Tibial artery (tissue), 4 donors: Measurements from ENCODE around the gene FAM78A.

Source experiments
- DNase-seq, 2 donors: peaks; one replicate each; pipeline ENCODE4 v3.0.0-alpha.2; 2019
- H3K27ac ChIP-seq, 2 donors: fragments of 200-600 bp; sonication (generic) in 1 of 2; 1 replicate in 1 of 2; 2 replicates in 1 of 2; pipeline ENCODE4 v1.5.1; 2018 to 2019; ENCODE audit warnings: mild to moderate bottlenecking in 1 of 2
- H3K27me3 ChIP-seq, 2 donors: fragments of 200-600 bp; sonication (generic) in 1 of 2; one replicate each; pipeline versions ENCODE4 v1.5.1 to v1.6.0; 2016 to 2019
- H3K36me3 ChIP-seq, 3 donors: fragments of 200-600 bp; sonication (generic) in 2 of 3; one replicate each; pipeline ENCODE4 v1.5.1; 2016 to 2019; ENCODE audit warnings: mild to moderate bottlenecking in 2 of 3
- H3K4me1 ChIP-seq, 4 donors: fragments of 200-600 bp; sonication (generic) in 2 of 4; 1 replicate in 3 of 4; 2 replicates in 1 of 4; pipeline ENCODE4 v1.5.1; 2016 to 2019
- H3K4me3 ChIP-seq, 2 donors: fragments of 200-600 bp; sonication (generic) in 1 of 2; 1 replicate in 1 of 2; 2 replicates in 1 of 2; pipeline ENCODE4 v1.5.1; 2018 to 2019; ENCODE audit warnings: mild to moderate bottlenecking in 2 of 2
- H3K9me3 ChIP-seq, 3 donors: fragments of 200-600 bp; sonication (generic) in 1 of 3; one replicate each; pipeline ENCODE4 v1.5.1; 2016 to 2019
- intact Hi-C: fragments of 100-400 bp; cut with DNase I; formaldehyde crosslinking; loops from one replicate; pipeline ENCODE4 v1.15.0; 2023; ENCODE audit warnings: low total_unique reads
- TF ChIP-seq, protein P1 (sequence below), 2 experiments: fragments of 200-600 bp in 1 of 2; fragments of 450-650 bp in 1 of 2; IDR thresholded peaks; one replicate each; pipeline ENCODE4 v1.5.1; 2017 to 2019; ENCODE audit warnings: antibody characterized with exemption in 2 of 2, mild to moderate bottlenecking in 1 of 2, moderate library complexity in 1 of 2

The FAM78A gene

DNA sequence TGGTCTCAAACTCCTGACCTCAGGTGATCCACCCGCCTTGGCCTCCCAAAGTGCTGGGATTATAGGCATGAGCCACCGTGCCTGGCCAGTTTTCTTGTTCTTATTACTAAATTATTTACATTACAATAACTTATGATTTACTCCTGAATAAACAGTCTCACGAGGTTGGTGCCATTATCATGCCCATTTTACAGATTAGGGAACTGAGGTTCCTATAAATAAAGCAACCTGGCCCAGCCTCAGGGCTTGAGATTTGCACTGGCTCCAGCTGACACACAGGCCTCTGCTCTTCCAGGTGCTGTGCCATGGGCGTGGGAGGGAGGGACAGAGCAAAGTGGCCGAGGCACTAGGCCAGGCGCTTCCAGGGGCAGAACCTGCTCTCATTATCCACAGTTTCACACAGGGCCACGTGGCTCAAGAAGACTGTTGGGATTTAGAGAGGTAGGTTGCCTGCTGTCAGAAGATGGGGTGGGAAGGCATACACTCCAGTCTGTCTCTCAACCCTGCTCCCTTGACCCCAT is 15.5 kb upstream of the FAM78A start:
- H3K9me3 ChIP-seq = no peaks in the 10 kb centered on the region
- H3K36me3 ChIP-seq = peaks cover 0 to 11% (median 9%) of the 10 kb centered on the region in 3 donors

GRCh38 chr9:131290767-131291370 is 14.6 kb upstream of the FAM78A start:
- Histone ChIP-seq H3K36me3 (peaks cover 0 to 11% (median 9%) of the 10 kb centered on the region in 3 donors), H3K27me3 (no peaks in the 10 kb centered on the region), H3K4me1 (peaks cover 0 to 30% (median 15%) of the 10 kb centered on the region in 4 donors), H3K9me3 (no peaks in the 10 kb centered on the region), H3K4me3 (peak overlapping the region; percentile 54 to 60), H3K27ac (peak overlapping the region; percentile 61 to 85)
- TF ChIP-seq, protein P1, sequence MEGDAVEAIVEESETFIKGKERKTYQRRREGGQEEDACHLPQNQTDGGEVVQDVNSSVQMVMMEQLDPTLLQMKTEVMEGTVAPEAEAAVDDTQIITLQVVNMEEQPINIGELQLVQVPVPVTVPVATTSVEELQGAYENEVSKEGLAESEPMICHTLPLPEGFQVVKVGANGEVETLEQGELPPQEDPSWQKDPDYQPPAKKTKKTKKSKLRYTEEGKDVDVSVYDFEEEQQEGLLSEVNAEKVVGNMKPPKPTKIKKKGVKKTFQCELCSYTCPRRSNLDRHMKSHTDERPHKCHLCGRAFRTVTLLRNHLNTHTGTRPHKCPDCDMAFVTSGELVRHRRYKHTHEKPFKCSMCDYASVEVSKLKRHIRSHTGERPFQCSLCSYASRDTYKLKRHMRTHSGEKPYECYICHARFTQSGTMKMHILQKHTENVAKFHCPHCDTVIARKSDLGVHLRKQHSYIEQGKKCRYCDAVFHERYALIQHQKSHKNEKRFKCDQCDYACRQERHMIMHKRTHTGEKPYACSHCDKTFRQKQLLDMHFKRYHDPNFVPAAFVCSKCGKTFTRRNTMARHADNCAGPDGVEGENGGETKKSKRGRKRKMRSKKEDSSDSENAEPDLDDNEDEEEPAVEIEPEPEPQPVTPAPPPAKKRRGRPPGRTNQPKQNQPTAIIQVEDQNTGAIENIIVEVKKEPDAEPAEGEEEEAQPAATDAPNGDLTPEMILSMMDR (IDR thresholded peaks at IDR 0.05) = no peak
- intact Hi-C loops = no loop called here
- DNase-seq = no peak

More for the DNA sequence above, 15.5 kb upstream of the FAM78A start:
- no peak for DNase-seq
- Histone ChIP-seq H3K27me3 (no peaks in the 10 kb centered on the region), H3K4me1 (peaks cover 0 to 30% (median 15%) of the 10 kb centered on the region in 4 donors), H3K4me3 (no peak overlapping the region), H3K27ac (no peak overlapping the region)
- TF ChIP-seq, protein P1 (IDR thresholded peaks at IDR 0.05) = no peak
- intact Hi-C loops = no loop called here

- no peak for DNase-seq
- Histone ChIP-seq H3K9me3 (no peaks in the 10 kb centered on the region), H3K4me1 (peaks cover 0 to 30% (median 15%) of the 10 kb centered on the region in 4 donors), H3K27me3 (no peaks in the 10 kb centered on the region), H3K4me3 (peak overlapping the region; percentile 54 to 60), H3K27ac (peak overlapping the region; percentile 61 to 85), H3K36me3 (peaks cover 0 to 9% (median 6%) of the 10 kb centered on the region in 3 donors)
- TF ChIP-seq, protein P1 (IDR thresholded peaks at IDR 0.05) = no peak
- intact Hi-C loops = no loop called here
Measured at GRCh38 chr9:131290036-131290766, 13.9 kb upstream of the FAM78A start.

GRCh38 chr9:131289301-131290035 is 13.2 kb upstream of the FAM78A start, which contains the start of gene PLPP7:
PLPP7 (plus strand) TSS chr9:131289723; CDS start chr9:131289998, 275 bp downstream.
- DNase-seq = peak; percentile 77 to 89
- TF ChIP-seq, protein P1 (IDR thresholded peaks at IDR 0.05) = no peak
- no peaks in the 10 kb centered on the region for H3K27me3 ChIP-seq
- no peaks in the 10 kb centered on the region for H3K9me3 ChIP-seq
- H3K4me1 ChIP-seq = peaks cover 0 to 30% (median 15%) of the 10 kb centered on the region in 4 donors
- peaks cover 0 to 9% (median 6%) of the 10 kb centered on the region in 3 donors for H3K36me3 ChIP-seq
- peak within 1 kb of the TSS; percentile 61 to 85 for H3K27ac ChIP-seq
- intact Hi-C loops = no loop called here
- H3K4me3 ChIP-seq = peak within 1 kb of the TSS; percentile 54 to 60

GRCh38 chr9:131288217-131288616 is 11.9 kb upstream of the FAM78A start:
- intact Hi-C loops = no loop called here
- H3K9me3 ChIP-seq = no peaks in the 10 kb centered on the region
- peaks cover 0 to 1% of the 10 kb centered on the region in 2 donors for H3K27me3 ChIP-seq
- H3K36me3 ChIP-seq = no peaks in the 10 kb centered on the region
- no peak for DNase-seq
- H3K4me3 ChIP-seq = no peak overlapping the region
- H3K27ac ChIP-seq = peak overlapping the region in 1 of 2 donors; percentile 85
- TF ChIP-seq, protein P1 (IDR thresholded peaks at IDR 0.05) = no peak
- peaks cover 0 to 32% (median 15%) of the 10 kb centered on the region in 4 donors for H3K4me1 ChIP-seq
